Superior temporal gyrus (tissue), 1 donor: ENCODE results near the gene KCNV2.

Experiments
- DNase-seq: peaks from one replicate; pipeline ENCODE4 v3.0.0-alpha.2; 2016; ENCODE audit errors: extremely low spot score

KCNV2 gene

GRCh38 chr9:2720179-2720654 is 2.9 kb downstream of the KCNV2 start:
- DNase-seq, result no peak

GRCh38 chr9:2722715-2723114 is 5.4 kb downstream of the KCNV2 start:
- DNase-seq, result no peak

DNA sequence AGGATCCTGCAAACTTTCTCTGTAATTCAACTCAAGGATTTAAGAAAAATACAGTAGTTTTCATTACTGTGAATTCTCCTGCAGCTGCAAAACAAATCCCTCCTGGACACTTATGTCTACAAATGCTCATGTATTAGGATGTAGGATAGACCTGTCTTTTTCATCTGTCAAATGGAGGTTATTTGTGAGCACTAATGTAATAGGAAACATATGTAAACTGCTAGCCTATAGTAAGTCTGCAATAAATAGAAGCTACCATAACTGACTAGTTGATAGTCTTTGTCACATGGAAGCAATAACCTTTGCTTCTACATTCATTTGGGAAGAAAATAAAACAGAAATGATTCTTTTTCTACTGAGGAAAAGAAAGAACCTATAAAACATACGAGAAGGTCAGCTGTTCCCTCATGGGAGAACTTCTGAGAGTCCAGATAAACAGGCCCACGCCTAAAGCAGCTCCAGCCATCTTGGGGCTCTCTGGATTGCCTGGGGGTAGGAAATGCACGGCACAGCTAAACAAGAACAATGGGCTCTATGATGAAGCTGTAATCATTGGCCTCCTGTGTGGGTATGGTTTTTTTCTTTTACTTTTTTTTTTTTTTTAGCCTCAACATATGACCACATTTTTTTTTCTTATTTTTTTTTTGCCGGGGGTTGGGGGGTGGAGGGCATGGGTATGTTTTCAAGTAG is 6.2 kb downstream of the KCNV2 start:
- DNase-seq, result no peak

GRCh38 chr9:2725126-2725525 is 7.8 kb downstream of the KCNV2 start:
- DNase-seq, result no peak

GRCh38 chr9:2725898-2726649 is 8.8 kb downstream of the KCNV2 start:
- DNase-seq, result no peak

- no peak for DNase-seq
These were observed 9.5 kb downstream of the KCNV2 start for GRCh38 chr9:2726650-2727340.

GRCh38 chr9:2727374-2727773 is 10.1 kb downstream of the KCNV2 start:
- no peak for DNase-seq

- peak; percentile 58 for DNase-seq
These were observed 10.8 kb downstream of the KCNV2 start for GRCh38 chr9:2727966-2728613.

DNA sequence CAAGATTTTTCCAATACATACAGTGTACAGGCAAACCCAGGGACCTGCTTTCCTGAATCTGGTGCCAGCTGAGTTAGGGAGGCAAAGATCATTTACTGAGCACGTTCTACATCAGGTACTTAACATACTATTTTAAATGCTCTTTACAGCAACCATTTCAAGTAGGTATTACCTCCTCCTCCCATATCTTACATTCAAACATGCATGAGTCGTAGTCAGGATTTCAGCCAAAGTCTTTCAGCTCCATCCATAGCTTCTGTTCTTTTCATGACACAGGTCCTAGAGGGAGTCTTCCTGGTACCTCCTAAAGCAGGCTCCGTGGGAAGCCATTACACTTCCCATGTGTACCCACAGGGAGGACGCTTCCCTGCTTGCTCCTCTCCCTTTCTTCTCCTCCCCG is 11.7 kb downstream of the KCNV2 start:
- DNase-seq, result no peak

DNA sequence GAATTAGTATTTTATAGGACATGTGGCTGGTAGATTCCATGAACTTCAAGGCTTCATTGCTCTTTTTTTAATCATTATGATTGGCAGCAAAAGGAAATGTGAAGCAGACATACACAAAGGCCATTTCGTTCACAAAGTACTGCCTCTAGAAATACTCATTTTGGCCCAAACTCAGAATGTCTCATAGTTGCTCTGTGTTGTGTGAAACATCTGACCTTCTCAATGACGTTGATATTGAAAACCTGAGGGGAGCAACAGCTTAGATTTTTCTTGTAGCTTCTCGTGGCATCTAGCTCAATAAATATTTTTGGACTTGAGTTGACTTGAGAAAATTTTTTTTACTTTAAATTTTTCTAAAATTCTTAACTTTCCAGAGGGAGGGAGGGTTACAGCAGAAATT is 12.4 kb downstream of the KCNV2 start:
- DNase-seq, result no peak

- DNase-seq, result no peak
These were observed 13.7 kb downstream of the KCNV2 start for GRCh38 chr9:2730971-2731370.

- no peak for DNase-seq
These were observed 15.2 kb downstream of the KCNV2 start for GRCh38 chr9:2732492-2732891.

DNA sequence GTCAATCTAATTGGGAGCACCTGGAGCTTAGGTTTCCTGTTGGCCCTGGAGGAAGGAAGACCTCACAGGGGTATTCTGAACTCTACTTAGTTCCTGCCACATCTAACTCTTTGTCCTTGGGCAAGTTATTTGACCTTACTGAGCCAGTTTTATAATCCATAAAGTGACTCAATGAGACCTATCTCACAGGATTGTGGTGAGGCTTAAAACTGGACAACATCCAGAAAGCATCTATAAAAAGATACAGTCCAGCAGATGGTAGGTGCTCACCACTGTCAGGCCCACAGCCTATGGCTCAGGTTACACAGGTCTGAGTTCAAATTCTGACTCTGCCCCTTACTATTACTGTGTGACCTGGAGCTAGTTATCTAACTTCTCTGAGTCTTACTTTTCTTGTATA is 23.3 kb downstream of the KCNV2 start:
- DNase-seq, result no peak

DNA sequence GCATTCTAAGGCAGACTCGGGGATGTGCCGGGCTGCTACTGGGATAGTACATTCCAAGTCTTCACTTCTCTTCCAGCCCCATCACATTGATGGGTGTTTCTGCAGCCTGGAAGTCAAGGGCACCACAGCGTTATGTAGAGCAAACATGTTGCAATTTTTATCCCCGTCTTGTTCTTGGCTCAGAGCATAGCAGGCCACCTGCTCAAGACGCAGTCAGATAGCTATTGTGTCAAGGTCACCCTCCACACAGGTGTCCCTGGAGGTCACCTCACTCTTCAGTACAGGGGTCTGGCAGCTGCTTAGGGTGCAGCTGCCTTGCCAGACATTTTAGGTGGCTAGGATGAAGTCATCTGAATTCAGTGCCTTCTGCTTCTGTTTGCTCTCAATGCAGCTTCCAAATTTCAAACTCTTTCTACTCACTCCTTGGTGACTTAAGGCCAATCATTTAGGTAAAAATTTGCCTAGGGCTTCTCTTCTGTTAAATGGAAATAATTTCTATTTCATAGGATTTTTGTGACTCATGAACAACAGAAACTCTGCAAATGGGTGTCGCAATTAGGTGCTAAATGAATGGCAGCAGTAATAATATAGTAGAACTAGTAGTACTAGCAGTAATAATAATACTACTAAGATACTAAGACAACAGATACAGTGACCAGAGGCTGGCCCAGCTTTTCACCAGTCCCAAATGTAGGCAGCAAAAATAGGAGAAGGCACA is 24.3 kb downstream of the KCNV2 start:
- no peak for DNase-seq

GRCh38 chr9:2742214-2742613 is 24.9 kb downstream of the KCNV2 start:
- DNase-seq, result no peak

- no peak for DNase-seq
These were observed 26.7 kb downstream of the KCNV2 start for GRCh38 chr9:2743937-2744529.

DNA sequence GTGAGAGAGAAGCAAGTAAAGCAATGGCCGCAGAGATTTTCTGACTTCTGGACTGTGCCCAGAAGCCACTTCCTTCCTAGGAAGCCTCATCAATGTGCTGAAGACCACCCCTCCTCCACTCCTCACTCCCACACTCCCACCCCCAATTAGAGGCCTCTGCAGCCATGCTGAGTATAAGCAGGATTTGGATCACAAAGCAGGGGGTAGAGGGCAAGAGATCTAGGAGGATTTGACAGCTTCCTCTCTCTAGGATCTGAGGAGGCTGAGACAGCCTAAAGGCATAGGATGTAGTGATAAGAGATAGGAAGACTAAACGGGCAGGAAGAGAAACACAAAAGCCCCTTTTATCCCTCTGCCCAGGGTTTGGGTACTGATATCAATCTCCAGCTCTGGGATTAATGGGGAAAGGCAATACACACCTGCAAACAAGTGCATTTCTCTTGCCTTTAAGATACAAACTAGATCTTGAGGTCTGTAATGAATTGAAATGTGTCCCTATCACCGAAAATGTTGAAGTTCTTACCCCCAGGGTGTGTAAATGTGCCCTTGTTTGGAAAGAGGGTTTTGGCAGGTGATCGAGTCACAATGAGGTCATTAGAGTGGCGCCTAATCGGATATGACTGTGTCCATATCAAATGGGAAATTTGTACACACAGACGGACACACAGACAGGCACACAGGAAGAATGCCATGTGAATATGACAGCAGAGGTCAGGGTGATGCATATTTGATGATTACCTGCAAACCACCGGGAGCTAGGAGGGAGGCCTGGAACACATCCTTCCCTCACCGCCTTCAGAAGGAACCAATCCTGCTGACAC is 28.5 kb downstream of the KCNV2 start:
- no peak for DNase-seq

DNA sequence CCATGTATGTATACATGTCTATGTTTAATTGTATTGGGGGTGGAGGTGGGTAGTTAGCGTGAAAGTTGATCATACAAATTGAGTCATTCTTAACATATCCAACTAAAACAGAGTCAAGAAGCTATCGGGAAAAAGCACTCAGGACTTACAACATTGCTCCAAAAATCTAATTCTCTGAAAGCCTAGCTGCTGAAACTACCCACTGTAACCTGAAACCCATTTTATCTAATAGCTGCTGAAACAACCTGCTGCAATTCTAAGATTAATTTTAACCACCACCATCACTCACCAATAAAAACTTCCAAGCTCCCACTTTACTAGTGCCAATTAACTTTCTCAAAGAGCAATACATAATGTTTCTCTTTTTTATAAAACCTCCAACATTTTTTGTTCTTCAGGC is 32.2 kb downstream of the KCNV2 start:
- no peak for DNase-seq

- no peak for DNase-seq
These were observed 38.0 kb downstream of the KCNV2 start for GRCh38 chr9:2755285-2755684.

GRCh38 chr9:2758162-2758897 is 41.0 kb downstream of the KCNV2 start:
- DNase-seq, result no peak
